22Rv1 (cell line): Measurements from ENCODE around the gene ITGAV.

Source experiments
- CTCF ChIP-seq: fragments of 450-650 bp; IDR thresholded peaks from 2 replicates; pipeline ENCODE4 v1.5.1; 2017; ENCODE audit warnings: mild to moderate bottlenecking
- ZFX ChIP-seq: fragments of 450-650 bp; IDR thresholded peaks from 2 replicates; pipeline ENCODE4 v1.6.1; 2017; ENCODE audit warnings: antibody characterized with exemption, borderline replicate concordance

GRCh38 chr2:186648130-186648529 is 58.3 kb downstream of the ITGAV start:
- TF ChIP-seq ZFX (no peak), CTCF (no peak)
